A549 (cell line): ENCODE data around the gene CSMD2.

Experiments used
- CBX2 ChIP-seq: fragments of 200-600 bp; sonication (generic); IDR thresholded peaks from 2 replicates; pipeline ENCODE4 v1.6.1; 2016; ENCODE audit warnings: low read depth, mild to moderate bottlenecking, borderline replicate concordance
- CTCF ChIP-seq: fragments of >200 bp; sonication (Bioruptor Twin); formaldehyde crosslinking; IDR thresholded peaks from 3 replicates; pipeline ENCODE4 v1.5.1; 2016
- ESRRA ChIP-seq: fragments of 150-350 bp; IDR thresholded peaks from 2 replicates; pipeline ENCODE4 v1.6.1; 2014; ENCODE audit warnings: mild to moderate bottlenecking, low read length, borderline replicate concordance
- HDAC2 ChIP-seq: fragments of 200-600 bp; sonication (generic); IDR thresholded peaks from 2 replicates; pipeline ENCODE4 v1.6.1; 2016
- JUNB ChIP-seq: fragments of >200 bp; sonication (Bioruptor Twin); formaldehyde crosslinking; IDR thresholded peaks from 2 replicates; pipeline ENCODE4 v1.6.1; 2016
- KDM5A ChIP-seq: fragments of 200-600 bp; sonication (generic); IDR thresholded peaks from 2 replicates; pipeline ENCODE4 v1.6.1; 2016; ENCODE audit warnings: antibody characterized with exemption, mild to moderate bottlenecking
- NPAS2 ChIP-seq: fragments of 250-450 bp; sonication (Bioruptor Pico); IDR thresholded peaks from 2 replicates; pipeline ENCODE4 v1.8.0; 2022; ENCODE audit warnings: mild to moderate bottlenecking, moderate library complexity, borderline replicate concordance
- POLR2A ChIP-seq: IDR thresholded peaks from 2 replicates; pipeline ENCODE4 v1.6.1; 2012; ENCODE audit warnings: mild to moderate bottlenecking, low read length
- RAD21 ChIP-seq, 2 experiments: fragments of >200 bp in 1 of 2; sonication (Bioruptor Twin) in 1 of 2; formaldehyde crosslinking in 1 of 2; IDR thresholded peaks in 1 of 2; conservative IDR thresholded peaks in 1 of 2; 2 replicates in 1 of 2; 3 replicates in 1 of 2; pipeline ENCODE4 v1.6.1; 2012 to 2018; ENCODE audit warnings: inconsistent platforms in 1 of 2
- RARB ChIP-seq: fragments of 250-450 bp; sonication (Bioruptor Pico); IDR thresholded peaks from 2 replicates; pipeline ENCODE4 v1.8.0; 2021; ENCODE audit warnings: mild to moderate bottlenecking, moderate library complexity
- REST ChIP-seq: fragments of 200-600 bp; sonication (generic); IDR thresholded peaks from 2 replicates; pipeline ENCODE4 v1.6.1; 2016; ENCODE audit warnings: antibody characterized with exemption, mild to moderate bottlenecking, moderate library complexity
- SREBF2 ChIP-seq: fragments of 450-650 bp; IDR thresholded peaks from 2 replicates; pipeline ENCODE4 v1.6.1; 2014; ENCODE audit warnings: mild to moderate bottlenecking, moderate library complexity
- TP53 ChIP-seq: fragments of 250-450 bp; sonication (Bioruptor Pico); IDR thresholded peaks from 2 replicates; pipeline ENCODE4 v1.5.0; 2021; ENCODE audit warnings: mild to moderate bottlenecking, moderate library complexity
- TF ChIP-seq, protein P1 (sequence below): fragments of 250-450 bp; sonication (Bioruptor Pico); IDR thresholded peaks from 2 replicates; pipeline ENCODE4 v1.5.0; 2021; ENCODE audit warnings: mild to moderate bottlenecking, moderate library complexity, borderline replicate concordance

- TF ChIP-seq SREBF2, result no peak
- TF ChIP-seq CTCF, result no peak
- TF ChIP-seq KDM5A, result no peak
- no peak for TF ChIP-seq HDAC2
- TF ChIP-seq RARB (CRISPR knock-in tag), result no peak
- TF ChIP-seq POLR2A, result no peak
- no peak for TF ChIP-seq JUNB
- no peak for TF ChIP-seq CBX2
- TF ChIP-seq RAD21 (conservative IDR thresholded peaks at IDR 0.05 in 1 of 2, IDR thresholded peaks at IDR 0.05 in 1 of 2), result no peak
- TF ChIP-seq NPAS2 (CRISPR knock-in tag), result no peak
- no peak for TF ChIP-seq REST
- no peak for TF ChIP-seq ESRRA
- TF ChIP-seq TP53 (CRISPR knock-in tag), result no peak
- TF ChIP-seq, protein P1, sequence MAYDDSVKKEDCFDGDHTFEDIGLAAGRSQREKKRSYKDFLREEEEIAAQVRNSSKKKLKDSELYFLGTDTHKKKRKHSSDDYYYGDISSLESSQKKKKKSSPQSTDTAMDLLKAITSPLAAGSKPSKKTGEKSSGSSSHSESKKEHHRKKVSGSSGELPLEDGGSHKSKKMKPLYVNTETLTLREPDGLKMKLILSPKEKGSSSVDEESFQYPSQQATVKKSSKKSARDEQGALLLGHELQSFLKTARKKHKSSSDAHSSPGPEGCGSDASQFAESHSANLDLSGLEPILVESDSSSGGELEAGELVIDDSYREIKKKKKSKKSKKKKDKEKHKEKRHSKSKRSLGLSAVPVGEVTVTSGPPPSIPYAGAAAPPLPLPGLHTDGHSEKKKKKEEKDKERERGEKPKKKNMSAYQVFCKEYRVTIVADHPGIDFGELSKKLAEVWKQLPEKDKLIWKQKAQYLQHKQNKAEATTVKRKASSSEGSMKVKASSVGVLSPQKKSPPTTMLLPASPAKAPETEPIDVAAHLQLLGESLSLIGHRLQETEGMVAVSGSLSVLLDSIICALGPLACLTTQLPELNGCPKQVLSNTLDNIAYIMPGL, result no peak
Measured at GRCh38 chr1:34055818-34056217, 109.2 kb downstream of the CSMD2 start.
